Astrocyte (in vitro differentiated cells and primary cell): ENCODE data around the gene KIAA1671. TPM values are rescaled to one million over a fixed set of nuclear protein-coding genes. Genes with fewer than 3 reads are reported as not detected.

Source experiments
- DNase-seq: peaks from one replicate; pipeline ENCODE4 v3.0.0-alpha.2; 2010; ENCODE audit warnings: low read depth
- FAIRE-seq: peaks from 2 replicates; lab custom pipeline; 2011; peaks lifted over from hg19 to GRCh38; lab: Jason Lieb, UNC
- H2AFZ ChIP-seq: 2 replicates; pipeline ENCODE4 v1.6.0; 2012; ENCODE audit warnings: low read depth, low read length, inconsistent platforms
- H3K27ac ChIP-seq: 2 replicates; pipeline ENCODE4 v1.5.1; 2011; ENCODE audit warnings: low read depth, low read length, inconsistent platforms
- H3K27me3 ChIP-seq: 2 replicates; pipeline ENCODE4 v1.6.0; 2011; ENCODE audit warnings: low read length, inconsistent platforms; ENCODE audit not compliant: insufficient read depth
- H3K36me3 ChIP-seq: 2 replicates; pipeline ENCODE4 v1.5.1; 2011; ENCODE audit warnings: low read length, inconsistent platforms; ENCODE audit not compliant: insufficient read depth
- H3K4me1 ChIP-seq: 2 replicates; pipeline ENCODE4 v1.5.1; 2011; ENCODE audit warnings: low read length, inconsistent platforms; ENCODE audit not compliant: insufficient read depth
- H3K4me2 ChIP-seq: 2 replicates; pipeline ENCODE4 v1.6.0; 2012; ENCODE audit warnings: low read length, inconsistent platforms
- H3K4me3 ChIP-seq: 2 replicates; pipeline ENCODE4 v1.5.1; 2011; ENCODE audit warnings: low read depth, mild to moderate bottlenecking, low read length, inconsistent platforms; ENCODE audit not compliant: insufficient read depth
- H3K79me2 ChIP-seq: 2 replicates; pipeline ENCODE4 v1.6.0; 2012; ENCODE audit warnings: mild to moderate bottlenecking, low read length, inconsistent platforms; ENCODE audit not compliant: insufficient read depth
- H3K9ac ChIP-seq: 2 replicates; pipeline ENCODE4 v1.6.0; 2012; ENCODE audit warnings: mild to moderate bottlenecking, low read length, inconsistent platforms
- H3K9me3 ChIP-seq: 2 replicates; pipeline ENCODE4 v1.5.1; 2012; ENCODE audit warnings: low read depth, mild to moderate bottlenecking, low read length, inconsistent platforms; ENCODE audit not compliant: insufficient read depth
- H4K20me1 ChIP-seq: 2 replicates; pipeline ENCODE4 v1.6.0; 2012; ENCODE audit warnings: low read length, inconsistent platforms; ENCODE audit not compliant: insufficient read depth
- H3K27ac Mint-ChIP-seq: one replicate; pipeline ENCODE4 v1.8.0; 2021; ENCODE audit warnings: mild to moderate bottlenecking, mixed read lengths; ENCODE audit not compliant: unreplicated experiment
- H3K27me3 Mint-ChIP-seq: one replicate; pipeline ENCODE4 v1.8.0; 2021; ENCODE audit warnings: low read depth, mixed read lengths; ENCODE audit not compliant: unreplicated experiment
- H3K36me3 Mint-ChIP-seq: one replicate; pipeline ENCODE4 v1.8.0; 2021; ENCODE audit warnings: low read depth, mixed read lengths; ENCODE audit not compliant: unreplicated experiment
- H3K4me1 Mint-ChIP-seq: one replicate; pipeline ENCODE4 v1.8.0; 2021; ENCODE audit warnings: low read depth, mixed read lengths; ENCODE audit not compliant: unreplicated experiment
- H3K4me3 Mint-ChIP-seq: one replicate; pipeline ENCODE4 v1.8.0; 2021; ENCODE audit warnings: mild to moderate bottlenecking, moderate library complexity, mixed read lengths; ENCODE audit not compliant: unreplicated experiment
- H3K9me3 Mint-ChIP-seq: one replicate; pipeline ENCODE4 v1.8.0; 2021; ENCODE audit warnings: mild to moderate bottlenecking, mixed read lengths; ENCODE audit not compliant: unreplicated experiment
- CTCF ChIP-seq: IDR thresholded peaks from 2 replicates; pipeline ENCODE4 v1.5.1; 2011; ENCODE audit warnings: low read depth, mild to moderate bottlenecking, inconsistent platforms, low read length, moderate library complexity; ENCODE audit not compliant: insufficient read depth
- EZH2 ChIP-seq: IDR thresholded peaks from 2 replicates; pipeline ENCODE4 v1.6.1; 2012; ENCODE audit warnings: mild to moderate bottlenecking, low read length, inconsistent platforms; ENCODE audit not compliant: insufficient read depth
- total RNA-seq: library from RNA; stranded (reverse); gene quantifications from 2 replicates; pipeline ENCODE4 v1.2.1, GENCODE V29; 2021

KIAA1671 gene
- total RNA-seq, 1 donor from 2014 or later = 28.4 TPM

GRCh38 chr22:24942301-24942700, 10.2 kb upstream of the KIAA1671 start:
- no peak overlapping the region for H2AFZ ChIP-seq
- FAIRE-seq (no peak), DNase-seq (no peak)
- TF ChIP-seq EZH2 (no peak), CTCF (no peak)
- peaks cover 3% of the 10 kb centered on the region for H3K27me3 ChIP-seq
- H3K27ac Mint-ChIP-seq = no peak overlapping the region
- H3K36me3 Mint-ChIP-seq = no peaks in the 10 kb centered on the region
- no peak overlapping the region for H3K4me3 Mint-ChIP-seq
- H3K27me3 Mint-ChIP-seq = peaks cover 3% of the 10 kb centered on the region
- no peaks in the 10 kb centered on the region for H3K4me1 ChIP-seq
- H3K79me2 ChIP-seq = no peaks in the 10 kb centered on the region
- H4K20me1 ChIP-seq = no peaks in the 10 kb centered on the region
- no peak overlapping the region for H3K27ac ChIP-seq
- no peaks in the 10 kb centered on the region for H3K36me3 ChIP-seq
- H3K9me3 Mint-ChIP-seq = no peaks in the 10 kb centered on the region
- no peak overlapping the region for H3K4me3 ChIP-seq
- no peak overlapping the region for H3K9ac ChIP-seq
- no peaks in the 10 kb centered on the region for H3K4me1 Mint-ChIP-seq
- H3K9me3 ChIP-seq = no peaks in the 10 kb centered on the region
- H3K4me2 ChIP-seq = no peak overlapping the region

GRCh38 chr22:24944217-24944937, 8.1 kb upstream of the KIAA1671 start:
- H3K27me3 ChIP-seq = peaks cover 12% of the 10 kb centered on the region
- H3K36me3 ChIP-seq = no peaks in the 10 kb centered on the region
- no peak overlapping the region for H3K4me3 ChIP-seq
- H3K9me3 Mint-ChIP-seq = no peaks in the 10 kb centered on the region
- TF ChIP-seq EZH2 = no peak
- TF ChIP-seq CTCF = no peak
- no peaks in the 10 kb centered on the region for H3K4me1 ChIP-seq
- FAIRE-seq = no peak
- H4K20me1 ChIP-seq = no peaks in the 10 kb centered on the region
- H3K27ac Mint-ChIP-seq = no peak overlapping the region
- no peak overlapping the region for H3K4me2 ChIP-seq
- DNase-seq = no peak
- H3K9ac ChIP-seq = no peak overlapping the region
- no peak overlapping the region for H2AFZ ChIP-seq
- no peaks in the 10 kb centered on the region for H3K9me3 ChIP-seq
- H3K4me1 Mint-ChIP-seq = no peaks in the 10 kb centered on the region
- peaks cover 8% of the 10 kb centered on the region for H3K27me3 Mint-ChIP-seq
- H3K36me3 Mint-ChIP-seq = no peaks in the 10 kb centered on the region
- no peak overlapping the region for H3K4me3 Mint-ChIP-seq
- no peaks in the 10 kb centered on the region for H3K79me2 ChIP-seq
- H3K27ac ChIP-seq = no peak overlapping the region

- Histone ChIP-seq H3K27me3 (peaks cover 12% of the 10 kb centered on the region), H3K4me1 (no peaks in the 10 kb centered on the region), H3K27ac (no peak overlapping the region), H2AFZ (no peak overlapping the region), H3K4me2 (no peak overlapping the region), H3K36me3 (no peaks in the 10 kb centered on the region), H4K20me1 (no peaks in the 10 kb centered on the region), H3K9ac (no peak overlapping the region), H3K9me3 (no peaks in the 10 kb centered on the region), H3K79me2 (no peaks in the 10 kb centered on the region), H3K4me3 (no peak overlapping the region)
- TF ChIP-seq EZH2 = no peak
- TF ChIP-seq CTCF = no peak
- no peak for DNase-seq
- Mint-ChIP-seq H3K4me1 (peaks cover 5% of the 10 kb centered on the region), H3K36me3 (no peaks in the 10 kb centered on the region), H3K27ac (no peak overlapping the region), H3K27me3 (peaks cover 8% of the 10 kb centered on the region), H3K4me3 (no peak overlapping the region), H3K9me3 (no peaks in the 10 kb centered on the region)
- no peak for FAIRE-seq
Measured at GRCh38 chr22:24945430-24945829, 7.1 kb upstream of the KIAA1671 start.
